ENCODE data around the gene NUP133.

The NUP133 gene

DNA sequence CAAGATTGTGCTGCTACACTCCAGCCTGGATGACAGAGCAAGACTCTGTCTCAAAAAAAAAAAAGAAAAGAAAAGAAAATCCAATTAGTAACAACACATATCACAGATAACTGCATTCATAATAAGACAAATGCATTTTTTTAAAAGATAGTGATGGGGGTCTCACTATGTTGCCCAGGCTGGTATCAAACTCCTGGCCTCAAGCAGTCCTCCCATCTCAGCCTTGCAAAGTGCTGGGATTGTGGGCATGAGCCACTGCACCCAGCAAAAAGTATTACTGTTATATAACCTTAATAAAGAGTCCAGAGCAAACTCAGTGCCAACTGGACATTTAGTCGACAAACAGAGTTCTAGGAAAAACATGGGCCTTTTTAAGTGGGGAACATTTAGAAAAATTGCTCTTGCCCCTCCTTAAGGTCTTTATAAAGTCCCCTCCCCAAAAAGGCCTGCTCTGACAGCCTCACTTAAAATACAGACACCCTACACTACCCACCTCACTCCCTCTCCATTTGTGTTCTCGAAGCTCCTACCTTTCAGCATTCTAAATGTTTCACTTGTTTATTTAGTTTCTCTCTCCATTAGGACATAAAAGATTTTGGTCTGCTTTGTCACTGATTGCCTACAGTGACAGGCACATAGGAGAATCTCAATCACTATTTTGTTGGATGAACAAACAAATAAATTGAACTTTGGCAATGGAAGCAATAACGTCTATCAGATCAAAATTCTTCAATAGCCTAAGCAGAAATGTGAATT, 42.8 kb upstream of the NUP133 start:
- no peak for DNase-seq (ENCODE audit: extremely low read depth, insufficient read length)
- H3K27me3 ChIP-seq (replicated peaks; ENCODE audit: control insufficient read depth, insufficient read depth, low read length) = no peaks in the 10 kb centered on the region
- TF ChIP-seq, protein P1, sequence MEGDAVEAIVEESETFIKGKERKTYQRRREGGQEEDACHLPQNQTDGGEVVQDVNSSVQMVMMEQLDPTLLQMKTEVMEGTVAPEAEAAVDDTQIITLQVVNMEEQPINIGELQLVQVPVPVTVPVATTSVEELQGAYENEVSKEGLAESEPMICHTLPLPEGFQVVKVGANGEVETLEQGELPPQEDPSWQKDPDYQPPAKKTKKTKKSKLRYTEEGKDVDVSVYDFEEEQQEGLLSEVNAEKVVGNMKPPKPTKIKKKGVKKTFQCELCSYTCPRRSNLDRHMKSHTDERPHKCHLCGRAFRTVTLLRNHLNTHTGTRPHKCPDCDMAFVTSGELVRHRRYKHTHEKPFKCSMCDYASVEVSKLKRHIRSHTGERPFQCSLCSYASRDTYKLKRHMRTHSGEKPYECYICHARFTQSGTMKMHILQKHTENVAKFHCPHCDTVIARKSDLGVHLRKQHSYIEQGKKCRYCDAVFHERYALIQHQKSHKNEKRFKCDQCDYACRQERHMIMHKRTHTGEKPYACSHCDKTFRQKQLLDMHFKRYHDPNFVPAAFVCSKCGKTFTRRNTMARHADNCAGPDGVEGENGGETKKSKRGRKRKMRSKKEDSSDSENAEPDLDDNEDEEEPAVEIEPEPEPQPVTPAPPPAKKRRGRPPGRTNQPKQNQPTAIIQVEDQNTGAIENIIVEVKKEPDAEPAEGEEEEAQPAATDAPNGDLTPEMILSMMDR (IDR thresholded peaks at IDR 0.05; ENCODE audit: insufficient read depth, low read length, poor library complexity, severe bottlenecking) = no peak
- H3K4me3 ChIP-seq (replicated peaks; ENCODE audit: low read depth, low read length) = no peak overlapping the region
- peaks cover 10% of the 10 kb centered on the region for H3K36me3 ChIP-seq (ENCODE audit: control insufficient read depth, insufficient read depth, low read length)

DNA sequence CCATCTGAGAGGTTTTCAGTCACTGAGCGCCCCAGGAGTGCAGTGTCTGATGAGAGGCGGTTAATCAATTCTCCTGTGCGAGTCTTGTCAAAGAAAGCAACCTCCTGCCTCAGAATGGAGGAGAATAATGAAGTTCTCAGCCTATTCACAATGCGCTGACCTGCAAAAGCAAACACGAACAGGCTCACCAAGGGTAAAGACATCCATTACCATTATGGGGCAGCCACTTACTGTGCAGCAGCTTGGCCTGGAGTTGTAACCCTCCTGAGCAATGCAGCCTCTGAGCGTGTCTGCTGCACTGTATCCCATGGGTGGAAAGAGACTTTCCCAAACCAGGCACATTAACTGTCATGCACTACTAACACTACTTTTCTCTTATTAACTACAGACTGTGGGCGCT, 39.4 kb upstream of the NUP133 start:
- no peak overlapping the region for H3K4me3 ChIP-seq (replicated peaks; ENCODE audit: low read depth, low read length)
- no peaks in the 10 kb centered on the region for H3K27me3 ChIP-seq (replicated peaks; ENCODE audit: control insufficient read depth, insufficient read depth, low read length)
- H3K36me3 ChIP-seq (ENCODE audit: control insufficient read depth, insufficient read depth, low read length) = peaks cover 8% of the 10 kb centered on the region
- DNase-seq (ENCODE audit: extremely low read depth, insufficient read length) = no peak
- TF ChIP-seq, protein P1 (IDR thresholded peaks at IDR 0.05; ENCODE audit: insufficient read depth, low read length, poor library complexity, severe bottlenecking) = no peak

DNA sequence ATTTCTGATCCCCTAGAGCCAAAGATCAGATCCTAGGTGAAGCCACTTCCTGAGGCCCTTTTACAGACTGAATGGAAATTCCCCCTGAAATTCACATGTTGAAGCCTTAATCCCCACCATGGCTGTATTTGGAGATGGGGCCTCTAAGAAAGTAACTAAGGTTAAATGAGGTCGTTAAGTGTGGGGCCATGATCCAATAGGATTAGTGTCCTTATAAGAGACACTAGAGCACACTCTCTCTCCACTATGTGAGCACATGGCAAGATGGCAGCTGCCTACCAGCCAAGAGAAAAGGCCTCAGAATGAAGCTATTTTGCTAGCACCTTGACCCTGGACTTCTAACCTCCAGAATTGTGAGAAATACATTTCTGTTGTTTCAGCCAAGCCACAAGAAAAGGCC, 36.4 kb upstream of the NUP133 start:
- no peak overlapping the region for H3K4me3 ChIP-seq (replicated peaks; ENCODE audit: low read depth, low read length)
- H3K36me3 ChIP-seq (ENCODE audit: control insufficient read depth, insufficient read depth, low read length) = peaks cover 10% of the 10 kb centered on the region
- H3K27me3 ChIP-seq (replicated peaks; ENCODE audit: control insufficient read depth, insufficient read depth, low read length) = no peaks in the 10 kb centered on the region
- TF ChIP-seq, protein P1 (IDR thresholded peaks at IDR 0.05; ENCODE audit: insufficient read depth, low read length, poor library complexity, severe bottlenecking) = no peak
- no peak for DNase-seq (ENCODE audit: extremely low read depth, insufficient read length)

DNA sequence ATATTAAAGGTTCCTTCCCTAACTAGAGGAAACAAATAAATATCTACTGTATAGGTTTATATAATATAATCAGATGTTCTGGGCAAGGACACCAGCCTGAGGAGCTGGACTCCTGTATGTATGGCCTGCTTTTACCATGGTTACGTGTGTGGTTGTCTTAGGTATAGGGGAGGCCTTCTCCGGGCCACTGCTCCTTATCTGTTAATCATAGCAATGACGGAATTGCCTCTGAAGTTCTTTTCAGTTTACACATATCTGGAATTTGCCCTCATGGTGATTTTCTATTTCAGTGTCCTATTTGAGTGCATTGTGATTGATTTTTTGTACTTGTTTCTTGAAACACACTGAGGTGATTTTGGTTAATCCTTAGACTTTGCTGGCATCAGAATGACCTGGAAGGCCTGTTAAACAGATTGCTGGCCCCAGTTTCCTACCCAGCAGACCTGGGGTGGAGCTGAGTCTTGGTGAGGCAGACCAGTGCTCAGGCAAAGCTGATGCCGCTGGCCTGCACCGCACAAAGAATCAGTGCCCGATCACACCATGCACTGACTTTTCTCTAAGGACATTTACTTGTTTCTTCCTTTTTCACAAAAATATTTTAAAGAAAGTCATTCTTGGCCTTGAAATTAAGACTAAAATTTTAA, 31.8 kb upstream of the NUP133 start:
- DNase-seq (ENCODE audit: extremely low read depth, insufficient read length) = no peak
- Histone ChIP-seq H3K36me3 (ENCODE audit: control insufficient read depth, insufficient read depth, low read length) (peaks cover 4% of the 10 kb centered on the region), H3K4me3 (replicated peaks; ENCODE audit: low read depth, low read length) (no peak overlapping the region), H3K27me3 (replicated peaks; ENCODE audit: control insufficient read depth, insufficient read depth, low read length) (no peaks in the 10 kb centered on the region)
- TF ChIP-seq, protein P1 (IDR thresholded peaks at IDR 0.05; ENCODE audit: insufficient read depth, low read length, poor library complexity, severe bottlenecking) = no peak

DNA sequence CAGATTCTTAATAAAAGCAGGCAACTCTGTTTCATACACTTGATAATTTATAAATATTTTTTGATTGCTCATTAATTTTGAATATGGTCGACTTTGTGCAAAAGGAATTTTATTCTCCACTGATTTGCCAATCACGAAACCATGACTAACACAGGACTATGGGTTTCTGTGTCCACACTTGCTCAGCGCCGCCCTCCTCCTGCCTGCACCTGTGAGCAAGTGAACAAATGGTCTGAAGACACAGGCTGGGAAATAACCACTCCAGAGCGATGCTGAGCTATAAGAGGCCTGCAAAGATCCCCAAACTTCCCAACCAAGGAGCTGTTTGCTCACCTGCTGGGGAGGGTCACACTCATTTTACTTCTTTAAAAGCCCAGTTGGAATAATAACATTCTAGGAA, 30.8 kb upstream of the NUP133 start:
- Histone ChIP-seq H3K27me3 (replicated peaks; ENCODE audit: control insufficient read depth, insufficient read depth, low read length) (no peaks in the 10 kb centered on the region), H3K4me3 (replicated peaks; ENCODE audit: low read depth, low read length) (no peak overlapping the region), H3K36me3 (ENCODE audit: control insufficient read depth, insufficient read depth, low read length) (peaks cover 4% of the 10 kb centered on the region)
- TF ChIP-seq, protein P1 (IDR thresholded peaks at IDR 0.05; ENCODE audit: insufficient read depth, low read length, poor library complexity, severe bottlenecking) = no peak
- no peak for DNase-seq (ENCODE audit: extremely low read depth, insufficient read length)

All from GM06990 (cell line).